OCI-LY7 (cell line): ENCODE results near the gene PPM1N.

ENCODE experiments used
- EZH2phosphoT487 ChIP-seq: fragments of 200-600 bp; sonication (generic); IDR thresholded peaks from 2 replicates; pipeline ENCODE4 v1.6.1; 2018; ENCODE audit warnings: low read depth, borderline replicate concordance, mild to moderate bottlenecking, mixed run types, antibody characterized with exemption, low read length, moderate library complexity, mixed read lengths
- TF ChIP-seq, protein P1 (sequence below): fragments of 200-600 bp; sonication (generic); conservative IDR thresholded peaks from 2 replicates; pipeline ENCODE4 v1.5.1; 2014; ENCODE audit warnings: mild to moderate bottlenecking, antibody characterized with exemption, low read length, moderate library complexity, mixed read lengths

DNA sequence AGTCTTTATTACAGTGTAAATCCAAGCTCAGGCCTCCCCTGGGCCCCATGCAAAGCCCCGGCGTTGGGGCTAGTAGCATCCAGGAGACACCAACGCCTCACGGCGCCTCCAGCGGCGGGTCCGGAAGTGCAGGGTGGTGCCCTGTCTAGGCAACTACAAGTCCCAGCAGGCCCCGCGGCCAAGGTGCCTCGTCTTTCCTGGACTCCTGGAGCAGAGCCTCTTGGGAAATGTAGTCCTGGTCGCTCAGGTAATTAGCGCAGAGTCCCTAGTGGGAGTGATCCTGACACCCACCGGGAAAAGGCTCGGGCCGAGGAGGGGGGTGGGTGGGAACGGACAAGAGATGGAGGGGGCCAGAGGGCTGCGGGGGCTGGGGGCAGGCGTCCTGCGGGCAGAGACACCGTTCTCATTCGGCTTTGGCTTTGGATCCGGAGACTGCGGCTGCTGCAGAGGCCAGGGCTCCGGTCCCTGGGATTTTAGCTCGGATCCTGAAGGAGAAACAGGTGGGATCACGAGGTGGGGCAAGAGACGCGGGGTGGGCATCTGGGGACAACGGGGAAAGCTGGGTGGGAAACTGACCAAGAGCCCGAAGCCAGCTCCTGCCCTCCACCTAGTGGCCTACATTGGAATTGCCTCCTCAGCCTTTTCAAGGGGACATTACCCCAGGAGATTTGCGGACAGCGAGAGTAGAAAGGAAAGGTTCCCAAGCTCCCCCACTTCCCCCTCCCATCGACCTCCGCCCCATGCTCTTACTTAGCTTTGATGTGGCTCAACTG lies 12.8 kb upstream of the PPM1N start:
- TF ChIP-seq, protein P1, sequence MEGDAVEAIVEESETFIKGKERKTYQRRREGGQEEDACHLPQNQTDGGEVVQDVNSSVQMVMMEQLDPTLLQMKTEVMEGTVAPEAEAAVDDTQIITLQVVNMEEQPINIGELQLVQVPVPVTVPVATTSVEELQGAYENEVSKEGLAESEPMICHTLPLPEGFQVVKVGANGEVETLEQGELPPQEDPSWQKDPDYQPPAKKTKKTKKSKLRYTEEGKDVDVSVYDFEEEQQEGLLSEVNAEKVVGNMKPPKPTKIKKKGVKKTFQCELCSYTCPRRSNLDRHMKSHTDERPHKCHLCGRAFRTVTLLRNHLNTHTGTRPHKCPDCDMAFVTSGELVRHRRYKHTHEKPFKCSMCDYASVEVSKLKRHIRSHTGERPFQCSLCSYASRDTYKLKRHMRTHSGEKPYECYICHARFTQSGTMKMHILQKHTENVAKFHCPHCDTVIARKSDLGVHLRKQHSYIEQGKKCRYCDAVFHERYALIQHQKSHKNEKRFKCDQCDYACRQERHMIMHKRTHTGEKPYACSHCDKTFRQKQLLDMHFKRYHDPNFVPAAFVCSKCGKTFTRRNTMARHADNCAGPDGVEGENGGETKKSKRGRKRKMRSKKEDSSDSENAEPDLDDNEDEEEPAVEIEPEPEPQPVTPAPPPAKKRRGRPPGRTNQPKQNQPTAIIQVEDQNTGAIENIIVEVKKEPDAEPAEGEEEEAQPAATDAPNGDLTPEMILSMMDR, result peak; percentile 76
- no peak for TF ChIP-seq EZH2phosphoT487
